ENCODE measurements around the gene WDR86.

The WDR86 gene

GRCh38 chr7:151422212-151422611 is 12.4 kb upstream of the WDR86 start:
- H3K79me2 ChIP-seq (ENCODE audit: insufficient read depth, low read length) = no peaks in the 10 kb centered on the region
- H3K9me2 ChIP-seq (ENCODE audit: low read depth, low read length) = no peaks in the 10 kb centered on the region
- peaks cover 24% of the 10 kb centered on the region; the same call in 1 of the 2 replicates for H3K27me3 ChIP-seq (ENCODE audit: insufficient read depth, low read length)
- no peaks in the 10 kb centered on the region for H4K20me1 ChIP-seq (ENCODE audit: insufficient read depth, low read length)
- H3K4me2 ChIP-seq (ENCODE audit: low read length) = no peak overlapping the region
- H3K4me3 ChIP-seq (ENCODE audit: low read depth, low read length, poor library complexity, severe bottlenecking) = no peak overlapping the region
- no peaks in the 10 kb centered on the region for H3F3A ChIP-seq (ENCODE audit: insufficient read depth, low read length)
- TF ChIP-seq EZH2 (IDR thresholded peaks at IDR 0.05; ENCODE audit: borderline replicate concordance, low read length) = no peak
- TF ChIP-seq, protein P1, sequence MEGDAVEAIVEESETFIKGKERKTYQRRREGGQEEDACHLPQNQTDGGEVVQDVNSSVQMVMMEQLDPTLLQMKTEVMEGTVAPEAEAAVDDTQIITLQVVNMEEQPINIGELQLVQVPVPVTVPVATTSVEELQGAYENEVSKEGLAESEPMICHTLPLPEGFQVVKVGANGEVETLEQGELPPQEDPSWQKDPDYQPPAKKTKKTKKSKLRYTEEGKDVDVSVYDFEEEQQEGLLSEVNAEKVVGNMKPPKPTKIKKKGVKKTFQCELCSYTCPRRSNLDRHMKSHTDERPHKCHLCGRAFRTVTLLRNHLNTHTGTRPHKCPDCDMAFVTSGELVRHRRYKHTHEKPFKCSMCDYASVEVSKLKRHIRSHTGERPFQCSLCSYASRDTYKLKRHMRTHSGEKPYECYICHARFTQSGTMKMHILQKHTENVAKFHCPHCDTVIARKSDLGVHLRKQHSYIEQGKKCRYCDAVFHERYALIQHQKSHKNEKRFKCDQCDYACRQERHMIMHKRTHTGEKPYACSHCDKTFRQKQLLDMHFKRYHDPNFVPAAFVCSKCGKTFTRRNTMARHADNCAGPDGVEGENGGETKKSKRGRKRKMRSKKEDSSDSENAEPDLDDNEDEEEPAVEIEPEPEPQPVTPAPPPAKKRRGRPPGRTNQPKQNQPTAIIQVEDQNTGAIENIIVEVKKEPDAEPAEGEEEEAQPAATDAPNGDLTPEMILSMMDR (IDR thresholded peaks at IDR 0.05; ENCODE audit: low read length) = no peak
- H3K27ac ChIP-seq (ENCODE audit: low read depth, low read length, poor library complexity, severe bottlenecking) = no peak overlapping the region
- H3K9ac ChIP-seq (ENCODE audit: low read length) = no peak overlapping the region
- no peaks in the 10 kb centered on the region; the same call in 1 of the 2 replicates for H3K36me3 ChIP-seq (ENCODE audit: insufficient read depth, low read length)
- H2AFZ ChIP-seq (ENCODE audit: low read length) = no peak overlapping the region
- H3K4me1 ChIP-seq (ENCODE audit: insufficient read depth, low read length, severe bottlenecking) = no peaks in the 10 kb centered on the region
- peaks cover 11% of the 10 kb centered on the region for H3K9me3 ChIP-seq (ENCODE audit: low read length)

DNA sequence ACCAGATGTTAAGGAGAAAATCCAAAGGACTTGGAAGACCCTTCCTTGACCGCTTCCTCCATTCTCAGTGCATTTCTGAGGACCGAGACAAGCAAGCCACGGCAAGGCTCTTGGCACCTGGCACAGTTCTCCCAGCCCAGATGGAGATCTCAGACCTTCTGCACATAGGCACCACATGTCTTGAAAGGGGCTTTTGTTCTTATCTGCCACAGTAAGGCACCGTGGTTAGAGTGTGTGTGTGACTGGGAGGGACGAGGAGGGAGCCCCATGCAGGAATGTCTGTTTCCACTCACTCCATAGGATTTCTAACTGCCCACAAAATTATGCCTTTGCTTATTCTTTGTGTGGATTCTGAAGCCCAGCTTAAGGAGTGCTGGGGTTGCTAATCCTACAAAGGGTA is 10.3 kb upstream of the WDR86 start:
- TF ChIP-seq, protein P1 (IDR thresholded peaks at IDR 0.05; ENCODE audit: low read length) = no peak
- no peak for TF ChIP-seq EZH2 (IDR thresholded peaks at IDR 0.05; ENCODE audit: borderline replicate concordance, low read length)
- Histone ChIP-seq H3K4me1 (ENCODE audit: insufficient read depth, low read length, severe bottlenecking) (no peaks in the 10 kb centered on the region), H3K27me3 (ENCODE audit: insufficient read depth, low read length) (peaks cover 26% of the 10 kb centered on the region; the same call in 1 of the 2 replicates)

GRCh38 chr7:151416941-151417315 is 7.1 kb upstream of the WDR86 start:
- Histone ChIP-seq H3K4me1 (ENCODE audit: insufficient read depth, low read length, severe bottlenecking) (no peaks in the 10 kb centered on the region), H2AFZ (ENCODE audit: low read length) (no peak overlapping the region), H3K4me2 (ENCODE audit: low read length) (no peak overlapping the region), H3K36me3 (ENCODE audit: insufficient read depth, low read length) (no peaks in the 10 kb centered on the region), H3F3A (ENCODE audit: insufficient read depth, low read length) (no peaks in the 10 kb centered on the region), H3K27me3 (ENCODE audit: insufficient read depth, low read length) (peaks cover 24% of the 10 kb centered on the region; the same call in 1 of the 2 replicates), H3K9me2 (ENCODE audit: low read depth, low read length) (no peaks in the 10 kb centered on the region), H3K9ac (ENCODE audit: low read length) (no peak overlapping the region), H4K20me1 (ENCODE audit: insufficient read depth, low read length) (no peaks in the 10 kb centered on the region), H3K9me3 (ENCODE audit: low read length) (peaks cover 11% of the 10 kb centered on the region), H3K27ac (ENCODE audit: low read depth, low read length, poor library complexity, severe bottlenecking) (no peak overlapping the region), H3K4me3 (ENCODE audit: low read depth, low read length, poor library complexity, severe bottlenecking) (no peak overlapping the region), H3K79me2 (ENCODE audit: insufficient read depth, low read length) (no peaks in the 10 kb centered on the region)
- TF ChIP-seq, protein P1 (IDR thresholded peaks at IDR 0.05; ENCODE audit: low read length) = no peak
- no peak for TF ChIP-seq EZH2 (IDR thresholded peaks at IDR 0.05; ENCODE audit: borderline replicate concordance, low read length)

More for the DNA sequence above, 10.3 kb upstream of the WDR86 start:
- Histone ChIP-seq H2AFZ (ENCODE audit: low read length) (no peak overlapping the region), H3K79me2 (ENCODE audit: insufficient read depth, low read length) (no peaks in the 10 kb centered on the region), H3K27ac (ENCODE audit: low read depth, low read length, poor library complexity, severe bottlenecking) (no peak overlapping the region), H3K9me3 (ENCODE audit: low read length) (peaks cover 11% of the 10 kb centered on the region), H3K9me2 (ENCODE audit: low read depth, low read length) (no peaks in the 10 kb centered on the region), H3F3A (ENCODE audit: insufficient read depth, low read length) (no peaks in the 10 kb centered on the region), H3K9ac (ENCODE audit: low read length) (no peak overlapping the region), H3K4me3 (ENCODE audit: low read depth, low read length, poor library complexity, severe bottlenecking) (no peak overlapping the region), H3K36me3 (ENCODE audit: insufficient read depth, low read length) (no peaks in the 10 kb centered on the region; the same call in 1 of the 2 replicates), H3K4me2 (ENCODE audit: low read length) (no peak overlapping the region), H4K20me1 (ENCODE audit: insufficient read depth, low read length) (no peaks in the 10 kb centered on the region)
